ENCODE measurements around the gene AATK.

Gene AATK

GRCh38 chr17:81103379-81103778, 62.6 kb downstream of the AATK start:
- no peak for DNase-seq

GRCh38 chr17:81102869-81103268, 63.2 kb downstream of the AATK start:
- no peak for DNase-seq

GRCh38 chr17:81102352-81102751, 63.7 kb downstream of the AATK start:
- no peak for DNase-seq

GRCh38 chr17:81101614-81102306, 64.3 kb downstream of the AATK start:
- DNase-seq: peak; percentile 89

GRCh38 chr17:81100668-81101067, 65.4 kb downstream of the AATK start:
- no peak for DNase-seq

- DNase-seq: no peak
These were observed 66.1 kb downstream of the AATK start for GRCh38 chr17:81099888-81100287.

- no peak for DNase-seq
These were observed 68.1 kb downstream of the AATK start for GRCh38 chr17:81097943-81098308.

- peak; percentile 59 for DNase-seq
These were observed 68.7 kb downstream of the AATK start for GRCh38 chr17:81097134-81097942.

- DNase-seq: no peak
These were observed 69.3 kb downstream of the AATK start for GRCh38 chr17:81096741-81097133.

GRCh38 chr17:81095383-81095762, 70.6 kb downstream of the AATK start:
- peak; percentile 23 for DNase-seq

GRCh38 chr17:81094509-81095382, 71.3 kb downstream of the AATK start:
- peak; percentile 97 for DNase-seq

GRCh38 chr17:81093619-81094508, 72.2 kb downstream of the AATK start:
- DNase-seq: no peak

- DNase-seq: no peak
These were observed 73.4 kb downstream of the AATK start for GRCh38 chr17:81092518-81093095.

GRCh38 chr17:81091774-81092517, 74.1 kb downstream of the AATK start:
- no peak for DNase-seq

- no peak for DNase-seq
These were observed 74.9 kb downstream of the AATK start for GRCh38 chr17:81091154-81091553.

GRCh38 chr17:81090361-81091136, 75.5 kb downstream of the AATK start:
- DNase-seq: peak; percentile 21

- no peak for DNase-seq
These were observed 79.1 kb downstream of the AATK start for GRCh38 chr17:81086789-81087551.

GRCh38 chr17:81085420-81085911, 80.6 kb downstream of the AATK start:
- no peak for DNase-seq

GRCh38 chr17:81084680-81085419, 81.2 kb downstream of the AATK start:
- DNase-seq: no peak

Data from activated gamma-delta T cell treated with Interleukin-2 at 50 U/mL for 16 hours (primary cell).